K562 (cell line): ENCODE data around the gene EML2. TPM values are rescaled to one million over a fixed set of nuclear protein-coding genes. Genes with fewer than 3 reads are reported as not detected.
A peak's percentile ranks its signal among the peaks of the same experiment; 100 is the strongest.

Experiments
- ATAC-seq: fragments of 200-7000 bp; cut with Tn5 transposase; 3 replicates; pipeline ENCODE4 v1.9.1; 2020; ENCODE audit warnings: moderate library complexity
- BruUV-seq: library from RNA; stranded (reverse); fragments of 400-500 nt; replicated peaks from 2 replicates; lab custom pipeline; 2021; lab: Mats Ljungman, UMichigan
- CTCF ChIA-PET: fragments of 300-600 bp; formaldehyde crosslinking; extraction: SDS; loops from one replicate; lab custom pipeline; 2021; ENCODE audit warnings: low intra/inter-chr PET ratio; lab: Yijun Ruan, JAX
- POLR2A ChIA-PET: fragments of 300-600, 350-650 bp; sonication (Branson Sonifier 250); formaldehyde crosslinking; extraction: SDS; loops from one replicate; lab custom pipeline; 2021; ENCODE audit warnings: antibody characterized with exemption, inconsistent platforms; lab: Yijun Ruan, JAX
- DNase-seq, 4 experiments: peaks; one replicate each; pipeline versions ENCODE4 v3.0.0 to v3.0.0-alpha.2; 2011 to 2018; ENCODE audit warnings: low spot score in 3 of 4, mixed read lengths in 3 of 4; ENCODE audit errors: extremely low read depth in 1 of 4
- FAIRE-seq: peaks from 2 replicates; lab custom pipeline; 2011; peaks lifted over from hg19 to GRCh38; lab: Jason Lieb, UNC
- H2AFZ ChIP-seq: 2 replicates; pipeline ENCODE4 v1.6.0; 2011; ENCODE audit warnings: low read depth, low read length, control low read depth, inconsistent platforms
- H3K27ac ChIP-seq: fragments of 200-600 bp; 3 replicates; pipeline ENCODE4 v1.8.0; 2011; ENCODE audit warnings: low read depth, mild to moderate bottlenecking, control low read depth, inconsistent platforms, low read length, moderate library complexity, mixed read lengths; ENCODE audit errors: extremely low read depth
- H3K27me3 ChIP-seq, 2 experiments: fragments of 300-600 bp in 1 of 2; 2 replicates in 1 of 2; 3 replicates in 1 of 2; pipeline versions ENCODE4 v1.6.0 to v1.8.0; 2011; ENCODE audit warnings: inconsistent platforms in 2 of 2, low read length in 2 of 2, mild to moderate bottlenecking in 1 of 2, mixed read lengths in 1 of 2, moderate library complexity in 1 of 2; ENCODE audit not compliant: control insufficient read depth in 2 of 2, insufficient read depth in 2 of 2
- H3K36me3 ChIP-seq: fragments of 300-600 bp; 3 replicates; pipeline ENCODE4 v1.8.0; 2011; ENCODE audit warnings: mild to moderate bottlenecking, low read length, inconsistent platforms; ENCODE audit not compliant: control insufficient read depth, insufficient read depth
- H3K4me1 ChIP-seq, 2 experiments: fragments of 200-600 bp in 1 of 2; replicated peaks in 1 of 2; 2 replicates in 1 of 2; 3 replicates in 1 of 2; pipeline versions ENCODE4 v1.5.1 to v1.8.0; 2011; ENCODE audit warnings: inconsistent platforms in 2 of 2, low read length in 2 of 2, mild to moderate bottlenecking in 1 of 2, mixed read lengths in 1 of 2, moderate library complexity in 1 of 2; ENCODE audit not compliant: control insufficient read depth in 2 of 2, insufficient read depth in 2 of 2
- H3K4me2 ChIP-seq: 2 replicates; pipeline ENCODE4 v1.6.1; 2011; ENCODE audit warnings: low read length, control low read depth, inconsistent platforms, mixed read lengths; ENCODE audit not compliant: insufficient read depth
- H3K4me3 ChIP-seq: fragments of 200-600 bp; sonication (generic), shearing (Covaris generic); 2 replicates; pipeline ENCODE4 v1.5.1; 2016; ENCODE audit warnings: control low read depth, inconsistent platforms
- H3K79me2 ChIP-seq: fragments of 200-600 bp; 3 replicates; pipeline ENCODE4 v1.8.0; 2011; ENCODE audit warnings: low read length, inconsistent platforms; ENCODE audit not compliant: control insufficient read depth, insufficient read depth
- H3K9ac ChIP-seq, 2 experiments: 2 replicates each; pipeline versions ENCODE4 v1.6.0 to v1.6.1; 2011; ENCODE audit warnings: low read depth in 2 of 2, low read length in 2 of 2, control low read depth in 1 of 2, inconsistent platforms in 1 of 2, mild to moderate bottlenecking in 1 of 2, mixed read lengths in 1 of 2; ENCODE audit not compliant: insufficient read depth in 1 of 2
- H3K9me1 ChIP-seq: one replicate; pipeline ENCODE4 v1.6.0; 2011; ENCODE audit warnings: inconsistent platforms, mild to moderate bottlenecking, low read length, moderate library complexity; ENCODE audit not compliant: control insufficient read depth, insufficient read depth
- H3K9me3 ChIP-seq: replicated peaks from 2 replicates; pipeline ENCODE4 v1.5.1; 2011; ENCODE audit warnings: low read depth, low read length, inconsistent platforms; ENCODE audit not compliant: control insufficient read depth, insufficient read depth
- H4K20me1 ChIP-seq: replicated peaks from 2 replicates; pipeline ENCODE4 v1.6.1; 2011; ENCODE audit warnings: low read length, inconsistent platforms, mixed read lengths; ENCODE audit not compliant: control insufficient read depth, insufficient read depth
- AFF1 ChIP-seq, 2 experiments: fragments of 450-650 bp; IDR thresholded peaks; 2 replicates each; pipeline ENCODE4 v1.6.1; 2018; ENCODE audit warnings: mild to moderate bottlenecking in 2 of 2, low read depth in 1 of 2; ENCODE audit not compliant: partially characterized antibody in 2 of 2
- BRCA1 ChIP-seq, 2 experiments: fragments of 450-650 bp in 1 of 2; sonication (generic) in 1 of 2; formaldehyde crosslinking in 1 of 2; IDR thresholded peaks; 2 replicates each; pipeline versions ENCODE4 v1.5.0 to v1.6.1; 2017 to 2020; ENCODE audit warnings: mild to moderate bottlenecking in 1 of 2, missing genetic modification reagents in 1 of 2
- DMBX1 ChIP-seq: fragments of 250-450 bp; sonication (Bioruptor Pico); IDR thresholded peaks from 2 replicates; pipeline ENCODE4 v1.8.0; 2022; ENCODE audit warnings: inconsistent platforms, mild to moderate bottlenecking, moderate library complexity, borderline replicate concordance
- GMEB1 ChIP-seq: fragments of 250-450 bp; sonication (Bioruptor Pico); IDR thresholded peaks from 2 replicates; pipeline ENCODE4 v1.4.0; 2020; ENCODE audit warnings: mild to moderate bottlenecking
- MAFF ChIP-seq: IDR thresholded peaks from 2 replicates; pipeline ENCODE4 v1.6.1; 2012; ENCODE audit warnings: low read length, improper control_type of control experiment
- MYNN ChIP-seq, 2 experiments: sonication (generic); formaldehyde crosslinking in 1 of 2; IDR thresholded peaks; 2 replicates each; pipeline versions ENCODE4 v1.5.0 to v1.6.1; 2016 to 2020; ENCODE audit warnings: antibody characterized with exemption in 1 of 2, missing genetic modification reagents in 1 of 2
- NCOA1 ChIP-seq: fragments of 450-650 bp; IDR thresholded peaks from 2 replicates; pipeline ENCODE4 v1.6.1; 2016; ENCODE audit warnings: low read depth
- NELFE ChIP-seq: IDR thresholded peaks from 2 replicates; pipeline ENCODE4 v1.6.1; 2011; ENCODE audit warnings: mild to moderate bottlenecking; ENCODE audit not compliant: insufficient read depth, insufficient read length
- PATZ1 ChIP-seq: fragments of 250-450 bp; sonication (Bioruptor Pico); IDR thresholded peaks from 2 replicates; pipeline ENCODE4 v1.5.0; 2020; ENCODE audit warnings: mild to moderate bottlenecking, borderline replicate concordance
- POLR2AphosphoS2 ChIP-seq: IDR thresholded peaks from 2 replicates; pipeline ENCODE4 v1.6.1; 2012; ENCODE audit warnings: low read length, improper control_type of control experiment
- RUNX1 ChIP-seq: sonication (generic); IDR thresholded peaks from 2 replicates; pipeline ENCODE4 v1.6.1; 2016; ENCODE audit warnings: antibody characterized with exemption, low read depth
- SMARCC2 ChIP-seq: fragments of 450-650 bp; IDR thresholded peaks from 2 replicates; pipeline ENCODE4 v1.6.1; 2017; ENCODE audit warnings: antibody characterized with exemption, moderate library complexity, mild to moderate bottlenecking, low read depth
- XRCC4 ChIP-seq: IDR thresholded peaks from one replicate; pipeline ENCODE4 v1.6.1; 2011; ENCODE audit not compliant: insufficient read depth, insufficient read length; ENCODE audit errors: extremely low read depth
- ZFP36 ChIP-seq: fragments of 150-350 bp; IDR thresholded peaks from 2 replicates; pipeline ENCODE4 v1.6.1; 2018; ENCODE audit warnings: low read length, low read depth; ENCODE audit not compliant: partially characterized antibody
- ZKSCAN1 ChIP-seq: fragments of 150-350 bp; IDR thresholded peaks from 2 replicates; pipeline ENCODE4 v1.6.1; 2016; ENCODE audit warnings: low read depth, low read length
- ZNF551 ChIP-seq: fragments of 250-450 bp; sonication (Bioruptor Pico); IDR thresholded peaks from 2 replicates; pipeline ENCODE4 v1.5.0; 2021; ENCODE audit warnings: mild to moderate bottlenecking, moderate library complexity
- WGBS: fragments of 100-300 bp; shearing (Covaris generic); methylation state at CpG from one replicate; pipeline ENCODE4 v1.1.6; 2016; ENCODE audit warnings: low coverage, mixed read lengths; ENCODE audit not compliant: insufficient coverage; ENCODE audit errors: missing lambda C conversion rate; 5-methylcytosine and 5-hydroxymethylcytosine counted together
- in situ Hi-C: fragments of 300-500 bp; cut with MboI; formaldehyde crosslinking; loops from 4 replicates; pipeline ENCODE4 v1.15.0; 2018; ENCODE audit warnings: inconsistent platforms, mixed read lengths
- intact Hi-C: fragments of 100-400 bp; cut with micrococcal nuclease; formaldehyde crosslinking; loops from 2 replicates; pipeline ENCODE4 v1.14.2; 2022
- polyA plus RNA-seq, 8 experiments: library from polyadenylated mRNA; depleted of rRNA in 4 of 8; stranded (reverse) in 5 of 8; unstranded in 3 of 8; fragments of >200 nt; fragmentation: Nextera tagmentation in 2 of 8; fragmentation: Illumina TruSeq in 1 of 8; extraction: Ambion mirVana in 2 of 8; extraction: Trizol in 1 of 8; gene quantifications; 2 replicates each; pipeline versions ENCODE4 v1.2.1 to v1.2.3, GENCODE V29; 2011 to 2014; ENCODE audit warnings: inconsistent platforms in 1 of 8, missing spikeins in 1 of 8
- total RNA-seq, 7 experiments: library from RNA; depleted of rRNA in 6 of 7; stranded (reverse); fragments of >200 nt in 6 of 7; fragmentation: Illumina TruSeq in 2 of 7; extraction: Trizol in 2 of 7; gene quantifications; 2 replicates each; pipeline versions ENCODE4 v1.2.1 to v1.2.3, GENCODE V29; 2011 to 2021; ENCODE audit warnings: low replicate concordance in 1 of 7

EML2 gene
- total and polyA plus RNA-seq, 9 of the 15 experiments (the other 6 are each of a cell fraction or from before 2014, with no cell fraction given): 2.6 to 69.6 (median 24.8) TPM

- Histone ChIP-seq H3K36me3 (peaks cover 13% of the 10 kb centered on the region; the same call in 2 of the 3 replicates), H3K4me2 (no peak overlapping the region), H3K27ac (no peak overlapping the region), H3K4me3 (no peak overlapping the region), H3K79me2 (peaks cover 51% of the 10 kb centered on the region), H3K9me3 (no peaks in the 10 kb centered on the region), H3K27me3 (no peaks in the 10 kb centered on the region), H4K20me1 (no peaks in the 10 kb centered on the region; the same call in 1 of the 2 replicates), H2AFZ (no peak overlapping the region), H3K9me1 (no peaks in the 10 kb centered on the region), H3K9ac (peak overlapping the region in 1 of 2 experiments; percentile 9; a peak in 1 of 4 replicates), H3K4me1 (peaks cover 16 to 18% of the 10 kb centered on the region in 2 experiments; a peak in 4 of 5 replicates)
- intact Hi-C loops: no loop called here
- 65% methylated on average over 4 of the region's 4 CpGs for WGBS
- in situ Hi-C loops: no loop called here
- ATAC-seq (no peak), DNase-seq (no peak), FAIRE-seq (no peak)
- CTCF ChIA-PET: no interaction called here
- POLR2A ChIA-PET: no interaction called here
- TF ChIP-seq RUNX1 (no peak), XRCC4 (no peak), PATZ1 (CRISPR knock-in tag) (no peak), GMEB1 (CRISPR knock-in tag) (no peak), POLR2AphosphoS2 (no peak), BRCA1 (IDR thresholded peaks at IDR 0.05) (no peak), BRCA1 (CRISPR knock-in tag; IDR thresholded peaks at IDR 0.05) (no peak), ZKSCAN1 (no peak), ZNF551 (CRISPR knock-in tag) (no peak), NCOA1 (no peak), MYNN (IDR thresholded peaks at IDR 0.05) (no peak), MYNN (CRISPR knock-in tag; IDR thresholded peaks at IDR 0.05) (no peak), SMARCC2 (no peak), MAFF (no peak), NELFE (no peak), DMBX1 (CRISPR knock-in tag) (no peak), AFF1 (IDR thresholded peaks at IDR 0.05; ENCODE audit: low read depth in 1 of 2, partially characterized antibody in 2 of 2) (no peak), ZFP36 (no peak)
- no TSS peak for BruUV-seq
Observed at GRCh38 chr19:45574526-45574925, 64.7 kb downstream of the EML2 start.
